LNCAP (cell line): Measurements from ENCODE around the gene CPB2.

Experiments used
- TF ChIP-seq, protein P1 (sequence below): fragments of 450-650 bp; IDR thresholded peaks from 2 replicates; pipeline ENCODE4 v1.5.1; 2017; ENCODE audit warnings: mild to moderate bottlenecking

CPB2 gene

DNA sequence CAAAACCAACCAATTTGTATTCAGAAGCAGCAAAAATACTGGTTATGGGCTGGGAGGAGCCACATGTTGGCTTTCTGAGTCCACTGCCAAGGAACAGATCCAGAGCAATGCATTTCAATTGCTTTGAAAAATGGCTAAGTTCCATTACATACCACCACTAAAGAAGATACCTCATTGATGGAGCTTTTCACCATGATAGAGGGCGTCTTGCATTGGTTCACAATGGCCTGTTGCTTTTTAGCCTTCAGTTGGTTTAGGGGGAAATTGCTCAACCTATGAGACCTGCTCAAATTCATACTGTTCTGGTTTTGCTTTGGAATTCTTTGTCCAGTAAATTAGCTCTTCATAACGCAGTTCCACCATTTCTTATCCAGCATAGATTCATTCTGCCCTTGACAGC, 21.2 kb upstream of the CPB2 start:
- TF ChIP-seq, protein P1, sequence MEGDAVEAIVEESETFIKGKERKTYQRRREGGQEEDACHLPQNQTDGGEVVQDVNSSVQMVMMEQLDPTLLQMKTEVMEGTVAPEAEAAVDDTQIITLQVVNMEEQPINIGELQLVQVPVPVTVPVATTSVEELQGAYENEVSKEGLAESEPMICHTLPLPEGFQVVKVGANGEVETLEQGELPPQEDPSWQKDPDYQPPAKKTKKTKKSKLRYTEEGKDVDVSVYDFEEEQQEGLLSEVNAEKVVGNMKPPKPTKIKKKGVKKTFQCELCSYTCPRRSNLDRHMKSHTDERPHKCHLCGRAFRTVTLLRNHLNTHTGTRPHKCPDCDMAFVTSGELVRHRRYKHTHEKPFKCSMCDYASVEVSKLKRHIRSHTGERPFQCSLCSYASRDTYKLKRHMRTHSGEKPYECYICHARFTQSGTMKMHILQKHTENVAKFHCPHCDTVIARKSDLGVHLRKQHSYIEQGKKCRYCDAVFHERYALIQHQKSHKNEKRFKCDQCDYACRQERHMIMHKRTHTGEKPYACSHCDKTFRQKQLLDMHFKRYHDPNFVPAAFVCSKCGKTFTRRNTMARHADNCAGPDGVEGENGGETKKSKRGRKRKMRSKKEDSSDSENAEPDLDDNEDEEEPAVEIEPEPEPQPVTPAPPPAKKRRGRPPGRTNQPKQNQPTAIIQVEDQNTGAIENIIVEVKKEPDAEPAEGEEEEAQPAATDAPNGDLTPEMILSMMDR: no peak

GRCh38 chr13:46124967-46125933, 20.4 kb upstream of the CPB2 start:
- TF ChIP-seq, protein P1: no peak

GRCh38 chr13:46124531-46124966, 19.7 kb upstream of the CPB2 start:
- TF ChIP-seq, protein P1: no peak

- TF ChIP-seq, protein P1: no peak
Observed at GRCh38 chr13:46122304-46122703, 17.5 kb upstream of the CPB2 start.

- TF ChIP-seq, protein P1: no peak
Observed at GRCh38 chr13:46121597-46122163, 16.8 kb upstream of the CPB2 start.

DNA sequence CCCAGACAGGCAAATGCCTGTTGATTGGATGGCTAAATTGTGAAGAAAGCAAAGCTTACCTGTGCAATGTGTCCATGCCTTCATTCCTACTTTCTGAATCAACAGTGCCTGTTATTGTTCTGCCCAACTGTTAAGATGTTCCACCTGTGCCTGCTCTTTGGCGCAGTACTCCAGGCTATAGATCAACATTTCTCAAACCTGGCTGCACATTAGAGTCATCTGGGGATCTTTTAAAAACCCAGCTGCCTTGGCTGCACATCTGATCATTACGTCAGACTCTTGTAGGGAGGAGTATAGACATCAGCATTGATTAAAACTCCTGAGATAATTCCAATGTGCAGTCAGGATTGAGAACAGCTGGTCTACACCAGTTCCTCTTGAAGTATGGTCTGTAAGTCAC, 16.2 kb upstream of the CPB2 start:
- TF ChIP-seq, protein P1: no peak

- TF ChIP-seq, protein P1: no peak
Observed at GRCh38 chr13:46119883-46120614, 15.2 kb upstream of the CPB2 start.
